HG02884 (cell line): ENCODE measurements around the gene HOXC10.

Source experiments
- ATAC-seq: cut with Tn5 transposase; IDR thresholded peaks from one replicate; pipeline ENCODE4 v1.9.1; 2021; ENCODE audit warnings: mild to moderate bottlenecking, moderate library complexity; ENCODE audit not compliant: unreplicated experiment

The HOXC10 gene

GRCh38 chr12:54026640-54027441 is 41.9 kb downstream of the HOXC10 start:
- no peak for ATAC-seq

- no peak for ATAC-seq
Observed at GRCh38 chr12:54027442-54027786, 42.5 kb downstream of the HOXC10 start.

GRCh38 chr12:54028314-54029201 is 43.6 kb downstream of the HOXC10 start, which contains the start of gene HOXC6:
HOXC6 (plus strand) TSS chr12:54028440; CDS start chr12:54028522, 82 bp downstream.
- no peak for ATAC-seq

GRCh38 chr12:54029529-54030441 is 44.8 kb downstream of the HOXC10 start:
- no peak for ATAC-seq

GRCh38 chr12:54030442-54030801 is 45.5 kb downstream of the HOXC10 start:
- ATAC-seq = no peak

- ATAC-seq = no peak
Observed at GRCh38 chr12:54030889-54031471, 46.0 kb downstream of the HOXC10 start.

GRCh38 chr12:54031480-54031879 is 46.5 kb downstream of the HOXC10 start:
- ATAC-seq = no peak

GRCh38 chr12:54032086-54032619 is 47.2 kb downstream of the HOXC10 start:
- ATAC-seq = no peak

- no peak for ATAC-seq
Observed at GRCh38 chr12:54032627-54033100, 47.7 kb downstream of the HOXC10 start, which contains the start of gene HOXC5. HOXC5 (plus strand) TSS chr12:54033050; CDS start chr12:54033123, 73 bp downstream.

GRCh38 chr12:54033106-54033979 is 48.4 kb downstream of the HOXC10 start:
- ATAC-seq = no peak

GRCh38 chr12:54033980-54034784 is 49.2 kb downstream of the HOXC10 start:
- no peak for ATAC-seq

GRCh38 chr12:54034785-54035310 is 49.9 kb downstream of the HOXC10 start:
- no peak for ATAC-seq

- ATAC-seq = no peak
Observed at GRCh38 chr12:54035568-54036264, 50.8 kb downstream of the HOXC10 start.

- ATAC-seq = no peak
Observed at GRCh38 chr12:54036620-54037359, 51.8 kb downstream of the HOXC10 start.

GRCh38 chr12:54037360-54038283 is 52.7 kb downstream of the HOXC10 start:
- no peak for ATAC-seq
